Measurements from ENCODE around the gene HDGFL2.
"Not testable (repeated sequence)": the region's sequence is repeated elsewhere in the genome, so short reads cannot be mapped to it uniquely, and the experiment has no call there.

The HDGFL2 gene

GRCh38 chr19:4516939-4517300 is 44.8 kb downstream of the HDGFL2 start:
- no peak for DNase-seq

- no peak for DNase-seq
Observed at GRCh38 chr19:4517451-4518057, 45.5 kb downstream of the HDGFL2 start.

GRCh38 chr19:4518345-4519171 is 46.5 kb downstream of the HDGFL2 start, which contains the start of gene PLIN4:
Gene PLIN4 (minus strand): TSS chr19:4518486. CDS start chr19:4518272, 214 bp downstream.
- DNase-seq: no peak

- DNase-seq: no peak
Observed at GRCh38 chr19:4519172-4519496, 47.0 kb downstream of the HDGFL2 start.

GRCh38 chr19:4519521-4520277 is 47.6 kb downstream of the HDGFL2 start:
- DNase-seq: no peak

- no peak for DNase-seq
Observed at GRCh38 chr19:4521170-4521887, 49.2 kb downstream of the HDGFL2 start.

GRCh38 chr19:4521888-4522242 is 49.8 kb downstream of the HDGFL2 start:
- DNase-seq: no peak

GRCh38 chr19:4522291-4523002 is 50.4 kb downstream of the HDGFL2 start:
- no peak for DNase-seq

- no peak for DNase-seq
Observed at GRCh38 chr19:4523306-4524110, 51.4 kb downstream of the HDGFL2 start.

- peak; percentile 39 for DNase-seq
Observed at GRCh38 chr19:4524808-4525562, 52.9 kb downstream of the HDGFL2 start.

- no peak for DNase-seq
Observed at GRCh38 chr19:4525563-4526002, 53.5 kb downstream of the HDGFL2 start.

- DNase-seq: not testable (repeated sequence)
Observed at GRCh38 chr19:4527377-4527776, 55.3 kb downstream of the HDGFL2 start.

GRCh38 chr19:4528843-4529242 is 56.7 kb downstream of the HDGFL2 start:
- DNase-seq: no peak

GRCh38 chr19:4529924-4530522 is 57.9 kb downstream of the HDGFL2 start:
- DNase-seq: no peak

GRCh38 chr19:4531562-4532165 is 59.6 kb downstream of the HDGFL2 start:
- DNase-seq: no peak

GRCh38 chr19:4533334-4533733 is 61.2 kb downstream of the HDGFL2 start:
- no peak for DNase-seq

- DNase-seq: no peak
Observed at GRCh38 chr19:4533835-4534424, 61.8 kb downstream of the HDGFL2 start.

GRCh38 chr19:4534836-4535658 is 63.0 kb downstream of the HDGFL2 start, which contains the start of gene PLIN5:
Gene PLIN5 (minus strand): TSS chr19:4535224. CDS start chr19:4534074, 1,150 bp downstream.
- DNase-seq: no peak
